ENCODE measurements around the gene ABCD1. TPM values are rescaled to one million over a fixed set of nuclear protein-coding genes. Genes with fewer than 3 reads are reported as not detected.
A peak's percentile ranks its signal among the peaks of the same experiment; 100 is the strongest.

Gene ABCD1
- total RNA-seq, 2 donors from 2014 or later = 7.4 to 12.2 TPM

DNA sequence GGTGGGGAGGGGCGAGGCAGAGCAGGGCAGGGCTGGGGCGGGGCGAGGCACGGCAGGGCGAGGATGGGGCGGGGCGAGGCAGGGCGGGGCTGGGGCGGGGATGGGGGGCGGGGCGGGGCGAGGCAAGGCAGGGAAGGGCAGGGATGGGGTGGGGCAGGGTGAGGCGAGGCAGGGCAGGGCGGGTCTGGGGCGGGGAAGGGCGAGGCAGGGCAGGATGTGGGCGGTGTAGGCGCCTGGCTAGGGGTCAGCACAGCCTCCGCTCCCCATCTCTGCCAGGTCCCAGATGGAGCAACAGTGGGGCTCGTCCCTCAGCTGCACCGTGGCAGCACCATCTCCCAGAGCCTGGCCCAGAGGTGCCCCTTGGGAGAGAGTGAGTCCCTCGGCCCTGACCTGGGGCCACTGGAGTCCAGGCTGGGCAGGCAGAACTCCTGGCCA lies 52.0 kb downstream of the ABCD1 start:
- DNase-seq (ENCODE audit: low spot score) = no peak
- Mint-ChIP-seq H3K36me3 (no peaks in the 10 kb centered on the region), H3K27me3 (peaks cover 0 to 8% of the 10 kb centered on the region in 2 donors), H3K27ac (no peak overlapping the region), H3K4me1 (ENCODE audit: low read depth in 2 of 2) (peaks cover 0 to 10% of the 10 kb centered on the region in 2 donors), H3K4me3 (no peak overlapping the region), H3K9me3 (no peaks in the 10 kb centered on the region)
- no peak for ATAC-seq

DNA sequence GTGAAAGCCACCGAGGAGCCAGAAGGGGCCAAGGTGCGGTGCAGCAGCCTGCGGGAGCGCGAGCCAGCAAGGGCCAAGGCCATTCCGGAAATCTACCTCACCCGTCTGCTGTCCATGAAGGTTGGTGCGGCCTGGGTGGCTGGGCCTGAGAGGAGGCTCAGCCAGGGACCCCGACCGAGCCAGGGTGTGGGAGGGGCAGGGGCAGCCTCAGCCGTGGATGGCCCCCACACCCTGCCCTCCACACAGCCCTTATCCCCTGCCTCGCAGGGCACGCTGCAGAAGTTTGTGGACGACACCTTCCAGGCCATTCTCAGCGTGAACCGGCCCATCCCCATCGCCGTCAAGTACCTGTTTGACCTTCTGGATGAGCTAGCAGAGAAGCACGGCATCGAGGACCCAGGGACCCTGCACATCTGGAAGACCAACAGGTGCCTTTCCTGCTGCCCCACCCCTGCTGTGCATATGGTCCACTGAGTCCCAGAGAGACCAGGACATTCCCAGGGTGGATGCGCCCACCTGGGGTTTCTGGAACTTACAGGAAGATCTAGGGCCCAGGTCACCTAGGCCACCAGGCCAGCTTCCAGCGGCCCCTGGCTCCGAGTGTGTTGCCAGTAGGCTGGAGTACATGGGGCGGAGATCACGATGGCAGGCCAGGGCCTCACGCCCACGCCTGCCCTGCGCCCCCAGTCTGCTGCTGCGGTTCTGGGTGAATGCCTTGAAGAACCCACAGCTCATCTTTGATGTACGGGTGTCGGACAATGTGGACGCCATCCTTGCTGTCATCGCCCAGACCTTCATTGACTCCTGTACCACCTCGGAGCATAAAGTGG lies 52.8 kb downstream of the ABCD1 start:
- Mint-ChIP-seq H3K27me3 (peaks cover 0 to 8% of the 10 kb centered on the region in 2 donors), H3K4me1 (ENCODE audit: low read depth in 2 of 2) (peaks cover 0 to 10% of the 10 kb centered on the region in 2 donors), H3K4me3 (no peak overlapping the region), H3K9me3 (no peaks in the 10 kb centered on the region), H3K36me3 (no peaks in the 10 kb centered on the region), H3K27ac (no peak overlapping the region)
- peak; percentile 56 for DNase-seq (ENCODE audit: low spot score)
- ATAC-seq = no peak

DNA sequence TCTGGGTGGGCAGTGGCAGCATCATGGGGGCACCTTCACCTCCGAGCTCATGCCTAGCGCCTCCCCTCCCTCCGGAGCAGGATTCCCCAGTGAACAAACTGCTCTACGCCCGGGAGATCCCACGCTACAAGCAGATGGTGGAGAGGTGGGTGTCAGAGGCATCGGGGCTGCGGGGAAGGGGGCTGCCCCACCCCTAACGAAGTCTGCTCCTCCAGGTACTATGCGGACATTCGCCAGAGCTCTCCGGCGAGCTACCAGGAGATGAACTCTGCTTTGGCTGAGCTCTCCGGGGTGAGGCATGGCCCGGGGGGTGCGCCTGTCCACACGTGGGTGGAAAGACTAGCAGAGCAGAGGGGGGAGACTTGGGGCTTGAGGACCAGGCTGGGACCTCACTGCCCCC lies 53.5 kb downstream of the ABCD1 start:
- Mint-ChIP-seq H3K27me3 (peaks cover 0 to 8% of the 10 kb centered on the region in 2 donors), H3K4me3 (no peak overlapping the region), H3K36me3 (no peaks in the 10 kb centered on the region), H3K27ac (no peak overlapping the region), H3K4me1 (ENCODE audit: low read depth in 2 of 2) (peaks cover 0 to 10% of the 10 kb centered on the region in 2 donors), H3K9me3 (no peaks in the 10 kb centered on the region)
- DNase-seq (ENCODE audit: low spot score) (no peak), ATAC-seq (no peak)

- Mint-ChIP-seq H3K9me3 (no peaks in the 10 kb centered on the region), H3K27ac (no peak overlapping the region), H3K36me3 (no peaks in the 10 kb centered on the region), H3K27me3 (peaks cover 0 to 8% of the 10 kb centered on the region in 2 donors), H3K4me3 (no peak overlapping the region), H3K4me1 (ENCODE audit: low read depth in 2 of 2) (peaks cover 0 to 10% of the 10 kb centered on the region in 2 donors)
- ATAC-seq (no peak), DNase-seq (ENCODE audit: low spot score) (no peak)
Measured at GRCh38 chrX:153778684-153779101, 54.0 kb downstream of the ABCD1 start.

DNA sequence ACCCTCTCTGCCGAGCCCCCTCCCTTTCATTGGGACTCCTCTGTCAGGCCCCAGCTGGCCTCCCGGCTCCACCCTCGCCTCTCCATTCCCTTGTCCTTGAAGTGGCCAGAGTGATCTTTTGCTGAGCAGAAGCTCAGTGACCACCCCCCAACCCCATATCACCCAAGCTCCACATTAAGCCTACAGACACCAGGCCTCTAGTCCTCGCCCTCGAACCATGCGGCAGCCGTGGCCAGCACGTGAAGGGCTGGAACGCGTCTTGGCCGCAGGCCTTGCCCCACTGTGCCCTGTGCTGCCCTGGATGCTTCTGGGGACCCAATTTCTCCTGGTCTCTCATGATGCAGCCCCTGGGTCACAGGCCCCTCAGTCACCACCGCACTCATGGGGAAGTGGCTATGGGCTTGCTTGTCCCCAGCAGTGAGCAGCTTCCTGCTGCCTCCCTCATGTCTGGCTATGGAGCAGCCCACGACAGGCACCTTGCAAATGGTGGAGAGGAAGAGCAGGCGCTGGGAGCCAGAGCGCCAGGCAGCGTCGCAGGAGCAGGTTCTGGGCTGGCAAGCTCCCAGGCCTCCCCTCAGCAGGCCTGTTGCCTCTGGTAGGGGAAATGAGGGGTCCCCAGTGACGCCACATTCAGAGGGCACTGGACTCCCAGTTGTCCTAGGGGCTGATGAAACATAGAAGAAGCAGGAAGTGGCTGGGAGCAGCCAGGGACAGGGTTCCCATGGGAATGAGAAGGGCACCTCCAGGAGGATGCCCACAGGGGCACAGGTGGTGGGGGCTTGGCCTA lies 55.4 kb downstream of the ABCD1 start:
- peaks cover 0 to 10% of the 10 kb centered on the region in 2 donors for H3K4me1 Mint-ChIP-seq (ENCODE audit: low read depth in 2 of 2)
- no peaks in the 10 kb centered on the region for H3K36me3 Mint-ChIP-seq
- no peaks in the 10 kb centered on the region for H3K9me3 Mint-ChIP-seq
- H3K27me3 Mint-ChIP-seq = peaks cover 0 to 8% of the 10 kb centered on the region in 2 donors
- no peak overlapping the region for H3K27ac Mint-ChIP-seq
- no peak overlapping the region for H3K4me3 Mint-ChIP-seq
- ATAC-seq (no peak), DNase-seq (ENCODE audit: low spot score) (no peak)

DNA sequence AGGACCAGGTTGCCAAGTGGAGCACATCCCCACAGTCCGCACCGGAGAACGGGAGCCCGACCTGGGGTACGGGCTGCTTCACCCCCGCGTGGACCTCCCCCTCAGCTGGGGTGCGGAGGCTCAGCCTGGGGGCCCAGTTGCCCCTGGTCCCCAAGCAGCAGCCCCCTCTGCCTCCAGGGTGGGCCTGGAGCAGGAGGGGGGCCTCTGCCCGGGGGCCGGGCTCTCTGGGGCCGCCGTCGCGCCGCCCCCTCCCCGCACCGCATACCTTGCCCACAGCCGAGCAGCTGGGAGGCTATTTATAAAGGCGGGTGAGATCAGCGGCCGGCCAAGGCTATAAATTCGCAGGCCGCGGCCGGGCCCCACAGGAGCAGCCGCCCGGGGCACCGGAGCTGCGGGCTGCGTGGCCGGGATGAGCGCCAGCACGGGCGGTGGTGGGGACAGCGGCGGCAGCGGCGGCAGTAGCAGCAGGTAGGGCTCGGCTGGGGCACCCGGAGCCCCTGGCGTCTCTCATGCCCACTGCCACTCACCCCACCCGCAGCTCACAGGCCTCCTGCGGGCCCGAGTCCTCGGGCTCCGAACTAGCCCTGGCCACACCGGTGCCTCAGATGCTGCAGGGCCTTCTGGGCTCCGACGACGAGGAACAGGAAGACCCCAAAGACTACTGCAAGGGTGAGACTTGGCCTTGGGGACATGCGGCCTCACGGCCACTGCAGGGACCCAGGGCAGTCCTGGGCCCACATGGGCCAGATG lies 56.2 kb downstream of the ABCD1 start, which contains the start of gene SRPK3:
TSS of gene SRPK3 (plus strand) at position 364 of the 750 bp plus-strand sequence. CDS start at position 410, 46 bp downstream.
- no peaks in the 10 kb centered on the region for H3K9me3 Mint-ChIP-seq
- H3K36me3 Mint-ChIP-seq = no peaks in the 10 kb centered on the region
- peaks cover 0 to 10% of the 10 kb centered on the region in 2 donors for H3K4me1 Mint-ChIP-seq (ENCODE audit: low read depth in 2 of 2)
- peaks cover 0 to 8% of the 10 kb centered on the region in 2 donors for H3K27me3 Mint-ChIP-seq
- ATAC-seq (no peak), DNase-seq (ENCODE audit: low spot score) (no peak)
- no peak within 1 kb of the TSS for H3K4me3 Mint-ChIP-seq
- no peak within 1 kb of the TSS for H3K27ac Mint-ChIP-seq

DNA sequence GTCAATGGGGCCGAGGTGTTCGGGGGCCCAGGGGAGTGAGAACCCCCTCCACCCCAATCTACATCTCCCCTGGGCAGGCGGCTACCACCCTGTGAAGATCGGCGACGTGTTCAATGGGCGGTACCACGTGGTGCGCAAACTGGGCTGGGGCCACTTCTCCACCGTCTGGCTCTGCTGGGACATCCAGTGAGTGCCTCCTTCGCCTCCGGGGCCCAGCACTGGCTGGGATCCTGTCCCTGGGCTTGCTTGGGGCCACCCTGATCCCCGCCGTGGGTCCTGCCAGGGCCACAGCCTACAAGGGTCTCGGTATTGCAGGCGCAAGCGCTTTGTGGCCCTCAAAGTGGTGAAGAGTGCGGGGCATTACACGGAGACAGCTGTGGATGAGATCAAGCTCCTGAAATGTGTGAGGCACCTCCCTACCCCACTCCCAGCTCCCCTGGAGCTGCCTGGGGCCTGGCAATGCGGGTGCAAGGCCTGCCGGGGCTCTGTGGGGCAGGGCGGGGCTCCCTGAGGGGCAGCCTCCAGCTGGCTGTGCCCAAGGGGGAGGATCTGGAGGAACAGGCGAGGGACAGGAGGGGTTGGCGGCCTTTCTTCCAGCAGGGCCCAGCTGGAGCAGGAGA lies 56.9 kb downstream of the ABCD1 start:
- H3K4me3 Mint-ChIP-seq = no peak overlapping the region
- peaks cover 0 to 8% of the 10 kb centered on the region in 2 donors for H3K27me3 Mint-ChIP-seq
- ATAC-seq = no peak
- DNase-seq (ENCODE audit: low spot score) = no peak
- H3K27ac Mint-ChIP-seq = no peak overlapping the region
- no peaks in the 10 kb centered on the region for H3K9me3 Mint-ChIP-seq
- H3K4me1 Mint-ChIP-seq (ENCODE audit: low read depth in 2 of 2) = peaks cover 0 to 10% of the 10 kb centered on the region in 2 donors
- no peaks in the 10 kb centered on the region for H3K36me3 Mint-ChIP-seq

DNA sequence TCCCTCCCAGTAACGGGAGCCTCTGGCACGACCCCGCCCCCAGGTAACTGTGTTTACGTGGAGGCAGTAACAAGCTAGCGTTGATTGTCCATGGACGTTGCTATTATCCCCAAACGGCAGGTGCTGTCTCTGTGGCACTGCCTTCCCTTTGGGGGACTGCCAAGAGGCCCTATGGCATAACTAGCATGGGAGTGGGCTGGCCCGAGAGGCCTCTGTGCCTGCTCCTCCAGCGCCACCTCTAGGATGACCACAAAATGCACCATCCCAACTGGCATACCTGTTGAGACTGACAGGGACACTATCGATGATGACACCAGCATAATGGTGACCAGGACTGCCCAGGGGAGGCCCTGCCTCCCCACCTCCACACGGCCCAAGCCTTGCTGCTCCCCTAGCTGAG lies 57.7 kb downstream of the ABCD1 start:
- no peak for ATAC-seq
- no peak overlapping the region for H3K4me3 Mint-ChIP-seq
- H3K4me1 Mint-ChIP-seq (ENCODE audit: low read depth in 2 of 2) = peaks cover 0 to 10% of the 10 kb centered on the region in 2 donors
- no peak for DNase-seq (ENCODE audit: low spot score)
- no peaks in the 10 kb centered on the region for H3K9me3 Mint-ChIP-seq
- no peak overlapping the region for H3K27ac Mint-ChIP-seq
- H3K36me3 Mint-ChIP-seq = no peaks in the 10 kb centered on the region
- peaks cover 0 to 8% of the 10 kb centered on the region in 2 donors for H3K27me3 Mint-ChIP-seq

DNA sequence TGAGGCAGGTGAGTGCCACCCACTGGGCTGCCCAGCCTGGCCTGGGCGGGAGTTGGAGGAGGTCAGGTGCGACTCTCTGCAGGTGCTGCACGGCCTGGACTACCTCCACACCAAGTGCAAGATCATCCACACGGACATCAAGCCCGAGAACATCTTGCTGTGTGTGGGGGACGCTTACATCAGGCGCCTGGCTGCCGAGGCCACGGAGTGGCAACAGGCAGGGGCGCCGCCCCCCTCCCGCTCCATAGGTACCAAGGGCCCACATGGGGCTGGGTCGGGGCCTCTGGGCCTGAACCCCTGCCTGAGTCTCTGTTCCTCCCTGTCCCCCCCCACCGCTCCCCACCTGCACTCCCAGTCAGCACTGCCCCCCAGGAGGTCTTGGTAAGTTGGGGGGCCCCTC lies 58.2 kb downstream of the ABCD1 start:
- no peaks in the 10 kb centered on the region for H3K36me3 Mint-ChIP-seq
- no peak for DNase-seq (ENCODE audit: low spot score)
- no peaks in the 10 kb centered on the region for H3K9me3 Mint-ChIP-seq
- H3K4me3 Mint-ChIP-seq = no peak overlapping the region
- H3K4me1 Mint-ChIP-seq (ENCODE audit: low read depth in 2 of 2) = peaks cover 0 to 10% of the 10 kb centered on the region in 2 donors
- peaks cover 0 to 8% of the 10 kb centered on the region in 2 donors for H3K27me3 Mint-ChIP-seq
- H3K27ac Mint-ChIP-seq = no peak overlapping the region
- no peak for ATAC-seq

- no peaks in the 10 kb centered on the region for H3K9me3 Mint-ChIP-seq
- peaks cover 0 to 8% of the 10 kb centered on the region in 2 donors for H3K27me3 Mint-ChIP-seq
- H3K27ac Mint-ChIP-seq = no peak overlapping the region
Measured at GRCh38 chrX:153783378-153784013, 58.8 kb downstream of the ABCD1 start.

GRCh38 chrX:153784325-153784967 lies 59.8 kb downstream of the ABCD1 start:
- H3K27ac Mint-ChIP-seq = no peak overlapping the region
- DNase-seq (ENCODE audit: low spot score) = no peak
- ATAC-seq = no peak
- H3K4me1 Mint-ChIP-seq (ENCODE audit: low read depth in 2 of 2) = peaks cover 0 to 12% of the 10 kb centered on the region in 2 donors
- no peaks in the 10 kb centered on the region for H3K9me3 Mint-ChIP-seq
- peaks cover 0 to 8% of the 10 kb centered on the region in 2 donors for H3K27me3 Mint-ChIP-seq
- H3K4me3 Mint-ChIP-seq = no peak overlapping the region
- no peaks in the 10 kb centered on the region for H3K36me3 Mint-ChIP-seq

More at GRCh38 chrX:153783378-153784013, 58.8 kb downstream of the ABCD1 start:
- ATAC-seq (no peak), DNase-seq (ENCODE audit: low spot score) (no peak)
- peaks cover 0 to 10% of the 10 kb centered on the region in 2 donors for H3K4me1 Mint-ChIP-seq (ENCODE audit: low read depth in 2 of 2)
- no peaks in the 10 kb centered on the region for H3K36me3 Mint-ChIP-seq
- no peak overlapping the region for H3K4me3 Mint-ChIP-seq

DNA sequence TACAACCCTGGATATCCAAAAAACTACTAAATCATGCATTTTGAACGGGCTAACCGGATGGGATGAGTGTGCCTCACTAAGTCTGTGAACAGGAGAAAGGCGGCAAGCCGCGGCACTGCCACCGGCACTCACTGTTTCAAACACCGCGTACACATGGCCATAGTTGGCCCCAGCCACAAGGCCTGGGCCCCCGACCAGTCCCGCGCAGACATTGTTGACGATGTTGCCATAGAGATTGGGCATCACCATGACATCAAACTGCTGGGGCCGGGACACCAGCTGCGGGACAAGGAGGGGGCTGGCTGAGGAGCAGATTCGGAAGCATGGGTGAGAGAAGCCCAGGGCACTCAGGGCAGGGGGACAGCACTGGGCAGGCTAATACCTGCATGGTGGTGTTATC lies 62.0 kb downstream of the ABCD1 start:
- H3K4me3 Mint-ChIP-seq = no peak overlapping the region
- DNase-seq (ENCODE audit: low spot score) (no peak), ATAC-seq (no peak)
- no peaks in the 10 kb centered on the region for H3K36me3 Mint-ChIP-seq
- H3K27me3 Mint-ChIP-seq = no peaks in the 10 kb centered on the region
- H3K27ac Mint-ChIP-seq = no peak overlapping the region
- H3K9me3 Mint-ChIP-seq = no peaks in the 10 kb centered on the region
- H3K4me1 Mint-ChIP-seq (ENCODE audit: low read depth in 2 of 2) = peaks cover 0 to 8% of the 10 kb centered on the region in 2 donors

All from natural killer cell treated with Interleukin-12 subunit alpha and Interleukin-12 subunit beta and Interleukin-15 and Interleukin-18, amount 100 ng/mL, for 72 hours (primary cell).